Common myeloid progenitor, CD34-positive (primary cell): ENCODE results near the gene NEURL1. TPM values are rescaled to one million over a fixed set of nuclear protein-coding genes. Genes with fewer than 3 reads are reported as not detected.

Experiments
- CTCF ChIA-PET: fragments of 350-600 bp; sonication (Branson Sonifier 250); formaldehyde crosslinking; loops from one replicate; lab custom pipeline; 2021; ENCODE audit warnings: antibody characterized with exemption; lab: Charles Lee
- POLR2A ChIA-PET: fragments of 350-600 bp; sonication (Branson Sonifier 250); formaldehyde crosslinking; loops from one replicate; lab custom pipeline; 2021; ENCODE audit warnings: antibody characterized with exemption; lab: Charles Lee
- DNase-seq, 3 donors: peaks; one replicate each; pipeline versions ENCODE4 v3.0.0 to v3.0.0-alpha.2; 2013
- H3K27ac ChIP-seq, 2 experiments: 1 replicate in 1 of 2; 2 replicates in 1 of 2; pipeline ENCODE4 v1.7.0; 2013; ENCODE audit warnings: inconsistent platforms in 2 of 2, low read length in 2 of 2, mild to moderate bottlenecking in 2 of 2, low read depth in 1 of 2, moderate library complexity in 1 of 2; ENCODE audit not compliant: severe bottlenecking in 2 of 2, insufficient read depth in 1 of 2, poor library complexity in 1 of 2
- H3K27me3 ChIP-seq, 5 experiments: replicated peaks in 2 of 5; 1 replicate in 3 of 5; 2 replicates in 2 of 5; pipeline versions ENCODE4 v1.6.1 to v1.7.0; 2013; ENCODE audit warnings: low read length in 4 of 5, mild to moderate bottlenecking in 2 of 5, moderate library complexity in 2 of 5, inconsistent platforms in 1 of 5; ENCODE audit not compliant: insufficient read depth in 5 of 5, control insufficient read depth in 4 of 5
- H3K36me3 ChIP-seq, 4 experiments: 1 replicate in 2 of 4; 2 replicates in 2 of 4; pipeline versions ENCODE4 v1.6.1 to v1.7.0; 2013; ENCODE audit warnings: low read length in 3 of 4, control low read depth in 1 of 4, mild to moderate bottlenecking in 1 of 4; ENCODE audit not compliant: control insufficient read depth in 4 of 4, insufficient read depth in 4 of 4
- H3K4me1 ChIP-seq, 4 experiments: 1 replicate in 3 of 4; 2 replicates in 1 of 4; pipeline versions ENCODE4 v1.6.1 to v1.7.1; 2013; ENCODE audit warnings: low read length in 3 of 4, mild to moderate bottlenecking in 3 of 4, control low read depth in 1 of 4, inconsistent platforms in 1 of 4, moderate library complexity in 1 of 4; ENCODE audit not compliant: control insufficient read depth in 4 of 4, insufficient read depth in 4 of 4; ENCODE audit errors: control extremely low read depth in 1 of 4
- H3K4me3 ChIP-seq, 7 experiments: 1 replicate in 4 of 7; 2 replicates in 3 of 7; pipeline versions ENCODE4 v1.5.1 to v1.7.0; 2013; ENCODE audit warnings: mild to moderate bottlenecking in 7 of 7, low read length in 6 of 7, moderate library complexity in 6 of 7, inconsistent platforms in 2 of 7, low read depth in 2 of 7, control low read depth in 1 of 7; ENCODE audit not compliant: insufficient read depth in 4 of 7, control insufficient read depth in 1 of 7; ENCODE audit errors: extremely low read depth in 1 of 7
- H3K9me3 ChIP-seq, 5 experiments: 1 replicate in 4 of 5; 2 replicates in 1 of 5; pipeline versions ENCODE4 v1.6.1 to v1.7.1; 2013; ENCODE audit warnings: low read length in 4 of 5, mild to moderate bottlenecking in 2 of 5, inconsistent platforms in 1 of 5, low read depth in 1 of 5, moderate library complexity in 1 of 5; ENCODE audit not compliant: control insufficient read depth in 4 of 5, insufficient read depth in 2 of 5; ENCODE audit errors: control extremely low read depth in 1 of 5
- WGBS: methylation state at CpG from one replicate; pipeline ENCODE4 v1.1.5; 2013; ENCODE audit not compliant: insufficient coverage; 5-methylcytosine and 5-hydroxymethylcytosine counted together
- polyA plus RNA-seq: library from polyadenylated mRNA; unstranded; fragments of 120-200 nt; gene quantifications from one replicate; pipeline ENCODE4 v1.2.1, GENCODE V29; 2013

NEURL1 gene, protein sequence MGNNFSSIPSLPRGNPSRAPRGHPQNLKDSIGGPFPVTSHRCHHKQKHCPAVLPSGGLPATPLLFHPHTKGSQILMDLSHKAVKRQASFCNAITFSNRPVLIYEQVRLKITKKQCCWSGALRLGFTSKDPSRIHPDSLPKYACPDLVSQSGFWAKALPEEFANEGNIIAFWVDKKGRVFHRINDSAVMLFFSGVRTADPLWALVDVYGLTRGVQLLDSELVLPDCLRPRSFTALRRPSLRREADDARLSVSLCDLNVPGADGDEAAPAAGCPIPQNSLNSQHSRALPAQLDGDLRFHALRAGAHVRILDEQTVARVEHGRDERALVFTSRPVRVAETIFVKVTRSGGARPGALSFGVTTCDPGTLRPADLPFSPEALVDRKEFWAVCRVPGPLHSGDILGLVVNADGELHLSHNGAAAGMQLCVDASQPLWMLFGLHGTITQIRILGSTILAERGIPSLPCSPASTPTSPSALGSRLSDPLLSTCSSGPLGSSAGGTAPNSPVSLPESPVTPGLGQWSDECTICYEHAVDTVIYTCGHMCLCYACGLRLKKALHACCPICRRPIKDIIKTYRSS
- polyA plus RNA-seq = 2.3 TPM

DNA sequence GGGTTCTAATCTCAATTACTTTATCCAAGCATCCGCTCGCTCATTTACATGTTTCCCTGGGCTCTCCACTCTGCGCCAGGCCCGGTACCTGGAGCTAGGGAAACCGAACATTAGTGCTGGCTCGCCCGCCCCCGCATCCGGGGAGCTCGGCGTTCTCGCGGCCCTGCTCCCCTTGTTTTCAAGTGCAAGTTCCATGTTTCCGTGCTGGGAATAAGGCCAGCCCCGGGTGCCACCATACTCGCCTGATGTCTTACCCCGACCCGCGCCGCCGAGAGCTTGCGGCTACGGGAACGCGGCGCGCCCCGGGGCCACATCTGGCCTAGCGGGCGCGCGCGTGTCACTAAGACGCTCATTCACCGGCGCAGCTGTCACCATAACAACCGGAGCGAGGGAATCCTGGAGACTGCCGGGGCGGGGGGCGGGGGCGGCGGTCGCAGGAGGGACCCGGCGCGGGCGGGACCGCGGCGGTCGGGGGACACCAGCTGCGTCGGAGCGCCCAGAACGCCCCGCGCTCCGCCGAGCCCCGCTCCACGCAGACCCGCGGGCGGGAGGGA, at the start of gene NEURL1:
Gene NEURL1 (plus strand): TSS at position 344 of the 554 bp plus-strand sequence. CDS start 683 bp downstream, outside the sequence.
- 4% methylated on average over 50 of the region's 65 CpGs for WGBS
- Histone ChIP-seq H3K9me3 (no peaks in the 10 kb centered on the region), H3K27ac (no peak within 1 kb of the TSS), H3K36me3 (no peaks in the 10 kb centered on the region), H3K4me3 (peak within 1 kb of the TSS; percentile 32 to 71 (median 58)), H3K4me1 (peaks cover 0 to 18% (median 17%) of the 10 kb centered on the region in 4 experiments), H3K27me3 (peaks cover 2 to 62% (median 28%) of the 10 kb centered on the region in 5 experiments)
- DNase-seq = peak in 2 of 3 donors; percentile 51 to 68
- ChIA-PET POLR2A (no interaction called here), CTCF (interaction anchor here (0.7 to 6.0 kb wide), 5 partner anchors 12 to 78 kb away, joined by 3 to 80 read pairs (median 3); partner anchors contain the start of gene CALHM1)

DNA sequence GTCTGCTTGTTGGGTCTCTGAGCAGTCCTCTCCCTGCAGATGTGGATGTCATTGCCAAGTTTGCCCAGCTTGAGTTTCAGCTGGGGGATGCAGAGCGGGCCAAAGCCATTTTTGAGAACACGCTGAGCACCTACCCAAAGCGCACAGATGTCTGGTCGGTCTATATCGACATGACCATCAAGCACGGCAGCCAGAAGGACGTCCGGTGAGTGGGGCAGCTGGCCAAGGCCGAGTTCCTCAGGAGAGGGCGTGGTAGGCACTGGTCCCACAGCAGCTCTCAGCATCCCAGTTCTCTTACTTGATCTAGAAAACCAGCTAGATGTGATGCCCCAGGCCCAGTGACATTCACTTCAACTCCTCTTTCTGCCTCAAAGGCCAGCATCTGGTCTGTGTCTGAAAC, 49.0 kb upstream of the NEURL1 start:
- Histone ChIP-seq H3K36me3 (peaks cover 20 to 93% (median 78%) of the 10 kb centered on the region in 4 experiments), H3K4me3 (no peak overlapping the region), H3K9me3 (no peaks in the 10 kb centered on the region), H3K27ac (no peak overlapping the region), H3K4me1 (peaks cover 0 to 4% (median 0%) of the 10 kb centered on the region in 4 experiments), H3K27me3 (no peaks in the 10 kb centered on the region)
- ChIA-PET CTCF (interaction anchor here (0.9 to 1.0 kb wide), 2 partner anchors 33 to 42 kb away, joined by 3 read pairs; no protein-coding TSS in a partner anchor), POLR2A (no interaction called here)
- WGBS = 98% methylated on average over 10 of the region's 10 CpGs
- DNase-seq = no peak

DNA sequence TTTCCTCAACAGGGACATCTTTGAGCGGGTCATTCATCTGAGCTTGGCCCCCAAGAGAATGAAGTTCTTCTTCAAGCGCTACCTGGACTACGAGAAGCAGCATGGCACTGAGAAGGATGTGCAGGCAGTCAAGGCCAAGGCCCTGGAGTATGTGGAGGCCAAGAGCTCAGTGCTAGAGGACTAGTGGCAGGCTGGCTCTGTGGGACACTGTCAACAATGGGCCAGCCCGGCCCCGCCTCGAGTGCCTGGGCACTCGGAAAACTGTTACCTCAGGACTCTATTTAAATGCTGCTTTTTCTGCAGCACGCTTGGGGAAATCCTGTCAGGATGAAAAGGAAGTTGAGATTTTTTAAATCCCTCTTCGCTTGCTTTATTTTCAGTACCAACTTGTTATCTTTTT, 48.1 kb upstream of the NEURL1 start:
- POLR2A ChIA-PET = interaction anchor here (0.6 kb wide), 1 partner anchor 41 kb away, joined by 3 read pairs; no protein-coding TSS in a partner anchor
- Histone ChIP-seq H3K36me3 (peaks cover 16 to 93% (median 76%) of the 10 kb centered on the region in 4 experiments), H3K4me3 (no peak overlapping the region), H3K27ac (no peak overlapping the region), H3K4me1 (peaks cover 0 to 12% (median 6%) of the 10 kb centered on the region in 4 experiments), H3K27me3 (no peaks in the 10 kb centered on the region), H3K9me3 (no peaks in the 10 kb centered on the region)
- CTCF ChIA-PET = interaction anchor here (0.6 to 1.4 kb wide), 5 partner anchors 18 to 43 kb away, joined by 3 to 4 read pairs (median 3); no protein-coding TSS in a partner anchor
- DNase-seq = no peak
- 94% methylated on average over 8 of the region's 9 CpGs for WGBS

- ChIA-PET CTCF (interaction anchor here (0.6 to 1.4 kb wide), 3 partner anchors 18 to 33 kb away, joined by 3 to 4 read pairs (median 3); no protein-coding TSS in a partner anchor), POLR2A (interaction anchor here (0.6 kb wide), 1 partner anchor 41 kb away, joined by 3 read pairs; no protein-coding TSS in a partner anchor)
- Histone ChIP-seq H3K4me3 (no peak overlapping the region), H3K9me3 (no peaks in the 10 kb centered on the region), H3K4me1 (peaks cover 0 to 18% (median 12%) of the 10 kb centered on the region in 4 experiments), H3K27me3 (no peaks in the 10 kb centered on the region), H3K27ac (no peak overlapping the region), H3K36me3 (peaks cover 12 to 88% (median 71%) of the 10 kb centered on the region in 4 experiments)
- no peak for DNase-seq
- WGBS = 91% methylated on average over 9 of the region's 12 CpGs
These were observed 47.5 kb upstream of the NEURL1 start for GRCh38 chr10:103445767-103446567.

GRCh38 chr10:103447187-103447586, 46.3 kb upstream of the NEURL1 start:
- Histone ChIP-seq H3K4me3 (no peak overlapping the region), H3K36me3 (peaks cover 12 to 77% (median 61%) of the 10 kb centered on the region in 4 experiments), H3K9me3 (no peaks in the 10 kb centered on the region), H3K27me3 (no peaks in the 10 kb centered on the region), H3K27ac (no peak overlapping the region), H3K4me1 (peaks cover 0 to 30% (median 23%) of the 10 kb centered on the region in 4 experiments)
- ChIA-PET POLR2A (no interaction called here), CTCF (interaction anchor here (0.8 to 1.1 kb wide), 3 partner anchors 27 to 31 kb away, joined by 3 to 4 read pairs (median 3); no protein-coding TSS in a partner anchor)
- no peak for DNase-seq
- 97% methylated on average over 23 of the region's 23 CpGs for WGBS

DNA sequence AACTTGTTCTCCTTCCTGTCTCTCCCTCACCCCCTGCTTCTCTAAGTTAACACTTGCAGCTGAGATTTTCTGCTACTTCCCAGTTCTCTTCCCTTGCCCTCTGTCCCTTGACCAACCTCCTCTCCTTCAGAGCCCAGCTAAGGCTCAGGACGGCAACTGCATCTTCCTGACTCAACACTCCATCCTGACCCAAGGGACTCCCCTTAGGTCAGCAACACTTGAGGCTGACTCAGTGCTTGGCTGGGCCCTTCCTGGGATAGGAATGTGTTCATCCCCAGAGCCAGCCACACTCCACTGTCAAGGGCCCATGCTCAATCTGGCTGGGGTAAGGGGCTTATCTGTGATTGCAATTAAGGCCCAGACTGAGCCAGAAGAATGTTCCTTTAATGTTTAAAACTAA, 44.8 kb upstream of the NEURL1 start:
- H3K36me3 ChIP-seq = peaks cover 8 to 61% (median 48%) of the 10 kb centered on the region in 4 experiments
- no CpG with 5 or more reads among the region's 1 CpG for WGBS
- no peak for DNase-seq
- ChIA-PET CTCF (interaction anchor here (1.2 to 1.3 kb wide), 2 partner anchors 22 to 34 kb away, joined by 3 to 4 read pairs; no protein-coding TSS in a partner anchor), POLR2A (interaction anchor here (0.7 kb wide), 1 partner anchor 26 kb away, joined by 3 read pairs; no protein-coding TSS in a partner anchor)
- no peak overlapping the region for H3K4me3 ChIP-seq
- peaks cover 0 to 2% (median 0%) of the 10 kb centered on the region in 5 experiments for H3K27me3 ChIP-seq
- no peaks in the 10 kb centered on the region for H3K9me3 ChIP-seq
- H3K27ac ChIP-seq = no peak overlapping the region
- H3K4me1 ChIP-seq = peaks cover 0 to 38% (median 30%) of the 10 kb centered on the region in 4 experiments
